Measurements from ENCODE around the gene PIR.

The PIR gene

DNA sequence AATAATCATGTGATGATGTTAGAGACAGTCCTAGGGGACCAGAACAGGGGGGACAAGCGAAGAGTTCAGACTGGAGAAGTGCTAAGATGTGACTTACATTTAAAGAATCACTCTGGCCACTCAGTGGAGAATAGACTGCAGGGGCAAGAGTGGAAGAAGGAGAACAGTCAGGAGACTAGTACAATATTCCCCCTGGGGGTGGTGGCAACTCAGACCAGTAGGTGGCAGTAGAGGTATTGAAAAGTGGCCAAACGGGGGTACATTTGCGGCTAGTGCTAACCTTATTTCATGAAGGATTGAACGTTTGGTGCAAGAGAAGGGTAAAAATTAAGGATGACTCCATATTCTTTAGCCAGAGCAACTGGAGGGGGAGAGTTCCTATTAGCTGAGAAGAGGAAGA, 4.7 kb upstream of the PIR start:
- DNase-seq (ENCODE audit: low read depth) = peak; percentile 42
- no peak overlapping the region for H3K4me3 ChIP-seq (ENCODE audit: control insufficient read depth, low read depth, low read length)
- TF ChIP-seq, protein P1, sequence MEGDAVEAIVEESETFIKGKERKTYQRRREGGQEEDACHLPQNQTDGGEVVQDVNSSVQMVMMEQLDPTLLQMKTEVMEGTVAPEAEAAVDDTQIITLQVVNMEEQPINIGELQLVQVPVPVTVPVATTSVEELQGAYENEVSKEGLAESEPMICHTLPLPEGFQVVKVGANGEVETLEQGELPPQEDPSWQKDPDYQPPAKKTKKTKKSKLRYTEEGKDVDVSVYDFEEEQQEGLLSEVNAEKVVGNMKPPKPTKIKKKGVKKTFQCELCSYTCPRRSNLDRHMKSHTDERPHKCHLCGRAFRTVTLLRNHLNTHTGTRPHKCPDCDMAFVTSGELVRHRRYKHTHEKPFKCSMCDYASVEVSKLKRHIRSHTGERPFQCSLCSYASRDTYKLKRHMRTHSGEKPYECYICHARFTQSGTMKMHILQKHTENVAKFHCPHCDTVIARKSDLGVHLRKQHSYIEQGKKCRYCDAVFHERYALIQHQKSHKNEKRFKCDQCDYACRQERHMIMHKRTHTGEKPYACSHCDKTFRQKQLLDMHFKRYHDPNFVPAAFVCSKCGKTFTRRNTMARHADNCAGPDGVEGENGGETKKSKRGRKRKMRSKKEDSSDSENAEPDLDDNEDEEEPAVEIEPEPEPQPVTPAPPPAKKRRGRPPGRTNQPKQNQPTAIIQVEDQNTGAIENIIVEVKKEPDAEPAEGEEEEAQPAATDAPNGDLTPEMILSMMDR (conservative IDR thresholded peaks at IDR 0.05; ENCODE audit: control insufficient read depth, insufficient read depth, low read depth, low read length) = peak; percentile 73

DNA sequence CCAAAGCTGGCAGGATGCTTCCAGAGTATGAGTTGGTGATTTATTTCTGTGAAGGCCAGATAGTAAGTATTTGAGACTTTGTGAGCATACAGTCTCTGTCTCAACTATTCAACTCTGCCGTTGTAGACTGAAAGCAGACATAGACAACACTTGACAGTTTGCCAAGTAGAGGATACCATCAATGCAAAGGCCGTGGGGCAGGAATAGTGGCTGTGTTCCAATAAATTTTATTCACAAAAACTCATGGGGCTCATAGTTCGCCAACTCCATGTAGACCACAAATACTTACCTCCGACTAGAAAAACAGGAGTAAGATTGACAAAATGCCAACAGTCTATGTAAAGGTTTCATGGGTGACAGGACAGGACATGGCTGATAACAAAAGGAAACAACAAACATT, 3.7 kb upstream of the PIR start:
- no peak overlapping the region for H3K4me3 ChIP-seq (ENCODE audit: control insufficient read depth, low read depth, low read length)
- TF ChIP-seq, protein P1 (conservative IDR thresholded peaks at IDR 0.05; ENCODE audit: control insufficient read depth, insufficient read depth, low read depth, low read length) = no peak
- no peak for DNase-seq (ENCODE audit: low read depth)

DNA sequence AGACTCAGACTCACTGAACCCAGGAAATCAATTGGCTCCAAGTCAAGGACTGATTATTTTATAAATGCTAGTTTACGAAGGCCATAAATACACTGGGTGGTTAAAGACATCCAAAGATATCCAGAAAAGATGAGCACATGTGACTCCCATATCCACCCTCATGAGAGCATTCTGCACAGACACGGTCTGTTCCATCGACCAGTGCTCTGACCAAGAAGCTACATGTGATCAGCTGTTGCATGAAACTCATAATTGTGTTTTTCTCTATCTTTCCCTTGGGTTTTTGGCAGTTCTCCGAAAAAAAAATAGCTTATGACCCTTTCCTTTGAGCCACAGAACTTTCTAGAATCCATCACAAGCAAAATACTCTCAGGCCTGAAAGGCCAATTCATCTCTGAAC, 2.7 kb upstream of the PIR start:
- TF ChIP-seq, protein P1 (conservative IDR thresholded peaks at IDR 0.05; ENCODE audit: control insufficient read depth, insufficient read depth, low read depth, low read length) = no peak
- H3K4me3 ChIP-seq (ENCODE audit: control insufficient read depth, low read depth, low read length) = no peak overlapping the region
- DNase-seq (ENCODE audit: low read depth) = no peak

DNA sequence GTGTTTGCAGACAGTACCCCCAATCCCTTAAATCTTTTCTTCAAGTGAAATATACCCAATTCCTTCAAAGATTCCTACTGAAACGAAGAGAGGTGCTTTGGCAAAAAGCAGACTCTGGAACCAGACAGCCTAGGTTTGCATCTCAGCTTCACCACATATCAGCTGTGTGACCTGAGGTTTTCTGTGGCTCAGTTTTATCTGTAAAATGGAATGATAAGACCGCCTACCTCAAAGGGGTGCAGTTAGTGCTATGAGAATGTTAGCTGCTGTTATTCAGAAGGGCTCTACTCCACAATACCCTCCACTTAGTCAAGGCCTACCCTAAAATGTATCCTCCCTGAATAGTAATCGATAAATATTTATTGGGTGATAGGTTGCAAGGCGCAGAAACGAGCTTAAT, 664 bp downstream of the PIR start:
- TF ChIP-seq, protein P1 (conservative IDR thresholded peaks at IDR 0.05; ENCODE audit: control insufficient read depth, insufficient read depth, low read depth, low read length) = no peak
- H3K4me3 ChIP-seq (ENCODE audit: control insufficient read depth, low read depth, low read length) = peak overlapping the region; percentile 57
- no peak for DNase-seq (ENCODE audit: low read depth)

DNA sequence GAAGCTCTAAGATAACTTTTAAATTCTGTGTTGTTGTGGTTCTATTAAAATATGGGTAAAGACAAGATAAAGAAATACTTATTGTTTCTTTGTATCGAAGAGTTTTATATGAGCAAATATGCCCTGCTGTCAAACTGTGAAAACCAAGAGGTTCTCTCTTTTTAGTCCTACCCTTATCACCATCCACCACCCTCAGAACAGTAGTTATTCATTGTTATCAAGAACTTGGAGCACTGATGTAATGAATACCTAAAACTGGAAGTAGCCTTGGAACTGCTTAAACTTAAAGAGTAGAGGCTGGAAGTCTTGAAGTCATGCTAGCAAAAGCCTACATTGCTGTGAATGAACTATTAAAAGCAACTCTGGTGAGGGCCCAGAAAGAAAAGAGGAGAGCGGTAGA, 9.2 kb downstream of the PIR start:
- no peak for DNase-seq (ENCODE audit: low read depth)
- TF ChIP-seq, protein P1 (conservative IDR thresholded peaks at IDR 0.05; ENCODE audit: control insufficient read depth, insufficient read depth, low read depth, low read length) = no peak
- no peak overlapping the region for H3K4me3 ChIP-seq (ENCODE audit: control insufficient read depth, low read depth, low read length)

- H3K4me3 ChIP-seq (ENCODE audit: control insufficient read depth, low read depth, low read length) = no peak overlapping the region
- no peak for DNase-seq (ENCODE audit: low read depth)
- TF ChIP-seq, protein P1 (conservative IDR thresholded peaks at IDR 0.05; ENCODE audit: control insufficient read depth, insufficient read depth, low read depth, low read length) = no peak
Measured at GRCh38 chrX:15475486-15475885, 17.6 kb downstream of the PIR start.

DNA sequence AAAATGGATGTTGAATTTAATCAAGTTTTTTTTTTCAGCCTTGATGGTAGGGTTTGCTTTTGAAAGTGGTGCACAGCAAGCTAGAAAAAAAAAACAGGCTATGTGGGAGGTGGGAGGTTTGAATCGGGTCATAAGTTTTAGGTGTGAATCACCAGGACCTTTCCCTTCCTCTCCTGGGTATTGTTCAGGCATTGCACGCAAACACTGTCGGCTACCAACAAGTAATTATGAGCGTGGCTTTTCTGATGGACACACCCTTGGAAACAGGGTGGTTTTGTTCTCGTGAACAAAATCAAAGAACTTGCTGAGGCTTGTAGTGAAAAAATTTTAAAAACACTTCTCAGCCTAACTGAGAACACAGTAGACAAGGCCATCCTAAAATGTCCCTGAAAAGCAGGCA, 18.1 kb downstream of the PIR start:
- TF ChIP-seq, protein P1 (conservative IDR thresholded peaks at IDR 0.05; ENCODE audit: control insufficient read depth, insufficient read depth, low read depth, low read length) = no peak
- H3K4me3 ChIP-seq (ENCODE audit: control insufficient read depth, low read depth, low read length) = no peak overlapping the region
- peak; percentile 67 for DNase-seq (ENCODE audit: low read depth)
